22Rv1 (cell line): ENCODE measurements around the gene HOXB1.

ENCODE experiments used
- ZFX ChIP-seq: fragments of 450-650 bp; IDR thresholded peaks from 2 replicates; pipeline ENCODE4 v1.6.1; 2017; ENCODE audit warnings: antibody characterized with exemption, borderline replicate concordance
- TF ChIP-seq, protein P1 (sequence below): fragments of 450-650 bp; IDR thresholded peaks from 2 replicates; pipeline ENCODE4 v1.5.1; 2017; ENCODE audit warnings: mild to moderate bottlenecking

DNA sequence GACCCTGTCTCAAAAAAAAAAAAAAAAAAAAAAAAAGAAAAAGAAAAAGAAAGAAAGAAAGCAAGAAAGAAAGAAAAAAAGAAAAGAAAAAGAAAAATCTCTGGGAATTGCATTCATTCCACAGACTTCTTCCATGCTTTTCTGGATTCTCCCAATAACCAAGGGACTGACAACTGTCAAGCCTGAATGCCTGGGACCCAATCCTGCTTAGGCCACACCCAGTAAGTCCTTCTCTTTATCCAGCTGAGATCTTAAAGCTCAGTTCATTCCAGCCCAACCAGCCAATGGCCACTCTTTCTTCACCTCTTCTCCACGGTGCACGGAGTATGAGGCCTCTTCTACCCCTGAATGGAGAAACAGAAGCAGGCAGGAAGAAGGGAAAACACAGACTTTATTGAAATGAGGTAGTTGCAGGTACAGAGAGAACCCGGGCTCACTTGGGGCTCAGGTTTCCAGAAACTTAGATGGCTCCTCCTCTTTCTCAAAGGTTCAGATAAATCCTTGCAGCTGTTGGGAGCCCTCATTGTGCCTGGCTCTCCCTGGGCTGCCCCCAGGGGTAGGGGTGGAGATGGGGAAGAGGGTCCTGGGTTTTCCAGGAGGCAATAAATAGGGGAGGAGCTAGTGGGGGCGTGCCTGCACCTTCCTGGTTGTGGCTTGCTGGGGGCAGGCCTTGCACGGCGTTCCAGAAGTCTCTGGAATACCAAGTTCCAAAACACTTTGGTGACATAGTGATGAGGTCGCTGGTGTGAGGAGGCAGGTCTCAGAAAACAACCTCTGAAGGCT lies 2.5 kb downstream of the HOXB1 start:
- TF ChIP-seq, protein P1, sequence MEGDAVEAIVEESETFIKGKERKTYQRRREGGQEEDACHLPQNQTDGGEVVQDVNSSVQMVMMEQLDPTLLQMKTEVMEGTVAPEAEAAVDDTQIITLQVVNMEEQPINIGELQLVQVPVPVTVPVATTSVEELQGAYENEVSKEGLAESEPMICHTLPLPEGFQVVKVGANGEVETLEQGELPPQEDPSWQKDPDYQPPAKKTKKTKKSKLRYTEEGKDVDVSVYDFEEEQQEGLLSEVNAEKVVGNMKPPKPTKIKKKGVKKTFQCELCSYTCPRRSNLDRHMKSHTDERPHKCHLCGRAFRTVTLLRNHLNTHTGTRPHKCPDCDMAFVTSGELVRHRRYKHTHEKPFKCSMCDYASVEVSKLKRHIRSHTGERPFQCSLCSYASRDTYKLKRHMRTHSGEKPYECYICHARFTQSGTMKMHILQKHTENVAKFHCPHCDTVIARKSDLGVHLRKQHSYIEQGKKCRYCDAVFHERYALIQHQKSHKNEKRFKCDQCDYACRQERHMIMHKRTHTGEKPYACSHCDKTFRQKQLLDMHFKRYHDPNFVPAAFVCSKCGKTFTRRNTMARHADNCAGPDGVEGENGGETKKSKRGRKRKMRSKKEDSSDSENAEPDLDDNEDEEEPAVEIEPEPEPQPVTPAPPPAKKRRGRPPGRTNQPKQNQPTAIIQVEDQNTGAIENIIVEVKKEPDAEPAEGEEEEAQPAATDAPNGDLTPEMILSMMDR = no peak
- no peak for TF ChIP-seq ZFX
